GM12892 (cell line): ENCODE data around the gene RPRM.

Source experiments
- POLR2A ChIP-seq: IDR thresholded peaks from 2 replicates; pipeline ENCODE4 v1.6.1; 2011; ENCODE audit warnings: low read depth, low read length, control low read depth
- POLR2AphosphoS5 ChIP-seq: IDR thresholded peaks from 2 replicates; pipeline ENCODE4 v1.6.1; 2011; ENCODE audit warnings: low read depth, low read length, control low read depth
- TAF1 ChIP-seq: IDR thresholded peaks from 2 replicates; pipeline ENCODE4 v1.6.1; 2011; ENCODE audit warnings: low read depth, mild to moderate bottlenecking, control low read depth, low read length, borderline replicate concordance

GRCh38 chr2:153462338-153462859, 16.2 kb downstream of the RPRM start:
- TF ChIP-seq POLR2A (no peak), TAF1 (no peak), POLR2AphosphoS5 (no peak)
